Cardiac muscle cell (in vitro differentiated cells and primary cell): Measurements from ENCODE around the gene ITGA6. TPM values are rescaled to one million over a fixed set of nuclear protein-coding genes. Genes with fewer than 3 reads are reported as not detected.

Source experiments
- DNase-seq, 2 donors: peaks; one replicate each; pipeline versions ENCODE4 v3.0.0 to v3.0.0-alpha.2; 2010 to 2017; ENCODE audit warnings: low read depth in 1 of 2, low spot score in 1 of 2
- H3K27ac ChIP-seq: fragments of 200-600 bp; sonication (generic); 2 replicates; pipeline ENCODE4 v1.5.1; 2016
- H3K27me3 ChIP-seq: fragments of 200-600 bp; sonication (generic); 2 replicates; pipeline ENCODE4 v1.6.0; 2016; ENCODE audit warnings: control low read depth
- H3K36me3 ChIP-seq: fragments of 200-600 bp; sonication (generic); 2 replicates; pipeline ENCODE4 v1.5.1; 2016; ENCODE audit warnings: control low read depth
- H3K4me1 ChIP-seq: fragments of 200-600 bp; sonication (generic); 2 replicates; pipeline ENCODE4 v1.8.1; 2017; ENCODE audit warnings: low read depth, mild to moderate bottlenecking, mixed run types
- H3K4me3 ChIP-seq: fragments of 200-600 bp; sonication (generic); 2 replicates; pipeline ENCODE4 v1.5.1; 2016; ENCODE audit warnings: mild to moderate bottlenecking
- H3K9me3 ChIP-seq: fragments of 200-600 bp; sonication (generic); 2 replicates; pipeline ENCODE4 v1.5.1; 2017; ENCODE audit warnings: low read depth, mild to moderate bottlenecking, control low read depth
- CTCF ChIP-seq: IDR thresholded peaks from 2 replicates; pipeline ENCODE4 v1.5.1; 2012; ENCODE audit warnings: low read depth, mild to moderate bottlenecking, low read length
- polyA plus RNA-seq: library from polyadenylated mRNA; unstranded; fragments of >200 nt; fragmentation: Nextera tagmentation; extraction: Ambion mirVana; gene quantifications from 2 replicates; pipeline ENCODE4 v1.2.1, GENCODE V29; 2016
- total RNA-seq: library from RNA; depleted of rRNA; stranded (reverse); fragments of >200 nt; gene quantifications from 2 replicates; pipeline ENCODE4 v1.2.3, GENCODE V29; 2016

The ITGA6 gene
- total and polyA plus RNA-seq, 2 experiments from 2014 or later, result 16.3 to 28.3 TPM

GRCh38 chr2:172416447-172417058, 10.8 kb upstream of the ITGA6 start:
- Histone ChIP-seq H3K36me3 (no peaks in the 10 kb centered on the region), H3K4me3 (no peak overlapping the region), H3K9me3 (no peaks in the 10 kb centered on the region), H3K27ac (no peak overlapping the region), H3K4me1 (no peaks in the 10 kb centered on the region), H3K27me3 (peaks cover 5% of the 10 kb centered on the region)
- DNase-seq, result no peak
- TF ChIP-seq CTCF, result no peak

GRCh38 chr2:172420216-172420615, 7.2 kb upstream of the ITGA6 start:
- peaks cover 15% of the 10 kb centered on the region for H3K27me3 ChIP-seq
- TF ChIP-seq CTCF, result no peak
- no peaks in the 10 kb centered on the region for H3K9me3 ChIP-seq
- H3K36me3 ChIP-seq, result no peaks in the 10 kb centered on the region
- no peak overlapping the region for H3K4me3 ChIP-seq
- no peak overlapping the region for H3K27ac ChIP-seq
- H3K4me1 ChIP-seq, result no peaks in the 10 kb centered on the region
- no peak for DNase-seq

GRCh38 chr2:172423160-172423559, 4.2 kb upstream of the ITGA6 start:
- no peaks in the 10 kb centered on the region for H3K9me3 ChIP-seq
- peaks cover 35% of the 10 kb centered on the region for H3K27me3 ChIP-seq
- DNase-seq, result no peak
- H3K36me3 ChIP-seq, result no peaks in the 10 kb centered on the region
- H3K4me1 ChIP-seq, result no peaks in the 10 kb centered on the region
- H3K27ac ChIP-seq, result no peak overlapping the region
- H3K4me3 ChIP-seq, result no peak overlapping the region
- no peak for TF ChIP-seq CTCF

GRCh38 chr2:172425336-172425735, 2.0 kb upstream of the ITGA6 start:
- Histone ChIP-seq H3K27ac (no peak overlapping the region), H3K4me3 (no peak overlapping the region), H3K27me3 (peaks cover 35% of the 10 kb centered on the region), H3K9me3 (no peaks in the 10 kb centered on the region), H3K4me1 (peaks cover 10% of the 10 kb centered on the region), H3K36me3 (no peaks in the 10 kb centered on the region)
- no peak for TF ChIP-seq CTCF
- no peak for DNase-seq

- no peak overlapping the region for H3K27ac ChIP-seq
- H3K27me3 ChIP-seq, result peaks cover 35% of the 10 kb centered on the region
- no peak for TF ChIP-seq CTCF
- DNase-seq, result no peak
- no peaks in the 10 kb centered on the region for H3K36me3 ChIP-seq
- H3K4me1 ChIP-seq, result peaks cover 10% of the 10 kb centered on the region
- peak overlapping the region; percentile 72 for H3K4me3 ChIP-seq
- no peaks in the 10 kb centered on the region for H3K9me3 ChIP-seq
These were observed 641 bp upstream of the ITGA6 start for GRCh38 chr2:172426635-172427255.
